ENCODE measurements around the gene UBFD1.
"Not testable (repeated sequence)": the region's sequence is repeated elsewhere in the genome, so short reads cannot be mapped to it uniquely, and the experiment has no call there.

The UBFD1 gene

GRCh38 chr16:23524886-23525285 lies 32.6 kb upstream of the UBFD1 start:
- DNase-seq (ENCODE audit: extremely low read depth in 1 of 2, low read depth in 1 of 2) = no peak

GRCh38 chr16:23527961-23528643 lies 29.4 kb upstream of the UBFD1 start:
- no peak for DNase-seq (ENCODE audit: extremely low read depth in 1 of 2, low read depth in 1 of 2)

GRCh38 chr16:23528644-23529310 lies 28.8 kb upstream of the UBFD1 start:
- DNase-seq (ENCODE audit: extremely low read depth in 1 of 2, low read depth in 1 of 2) = no peak

GRCh38 chr16:23530062-23530461 lies 27.5 kb upstream of the UBFD1 start:
- no peak for DNase-seq (ENCODE audit: extremely low read depth in 1 of 2, low read depth in 1 of 2)

- DNase-seq (ENCODE audit: extremely low read depth in 1 of 2, low read depth in 1 of 2) = no peak
Measured at GRCh38 chr16:23532448-23532847, 25.1 kb upstream of the UBFD1 start.

GRCh38 chr16:23534868-23535860 lies 22.4 kb upstream of the UBFD1 start:
- DNase-seq (ENCODE audit: extremely low read depth in 1 of 2, low read depth in 1 of 2) = no peak

- DNase-seq (ENCODE audit: extremely low read depth in 1 of 2, low read depth in 1 of 2) = no peak
Measured at GRCh38 chr16:23535901-23536300, 21.6 kb upstream of the UBFD1 start.

- no peak for DNase-seq (ENCODE audit: extremely low read depth in 1 of 2, low read depth in 1 of 2)
Measured at GRCh38 chr16:23537390-23537789, 20.1 kb upstream of the UBFD1 start.

GRCh38 chr16:23538919-23539278 lies 18.6 kb upstream of the UBFD1 start:
- no peak for DNase-seq (ENCODE audit: extremely low read depth in 1 of 2, low read depth in 1 of 2)

- DNase-seq (ENCODE audit: extremely low read depth in 1 of 2, low read depth in 1 of 2) = no peak
Measured at GRCh38 chr16:23539984-23540816, 17.3 kb upstream of the UBFD1 start.

- DNase-seq (ENCODE audit: extremely low read depth in 1 of 2, low read depth in 1 of 2) = not testable (repeated sequence)
Measured at GRCh38 chr16:23540817-23541178, 16.7 kb upstream of the UBFD1 start.

GRCh38 chr16:23544436-23544835 lies 13.1 kb upstream of the UBFD1 start:
- no peak for DNase-seq (ENCODE audit: extremely low read depth in 1 of 2, low read depth in 1 of 2)

GRCh38 chr16:23549938-23550337 lies 7.6 kb upstream of the UBFD1 start:
- DNase-seq (ENCODE audit: extremely low read depth in 1 of 2, low read depth in 1 of 2) = no peak

GRCh38 chr16:23552161-23552560 lies 5.4 kb upstream of the UBFD1 start:
- no peak for DNase-seq (ENCODE audit: extremely low read depth in 1 of 2, low read depth in 1 of 2)

- no peak for DNase-seq (ENCODE audit: extremely low read depth in 1 of 2, low read depth in 1 of 2)
Measured at GRCh38 chr16:23554536-23554935, 3.0 kb upstream of the UBFD1 start.

GRCh38 chr16:23557779-23558702 lies 514 bp downstream of the UBFD1 start:
- no peak for DNase-seq (ENCODE audit: extremely low read depth in 1 of 2, low read depth in 1 of 2)

- no peak for DNase-seq (ENCODE audit: extremely low read depth in 1 of 2, low read depth in 1 of 2)
Measured at GRCh38 chr16:23561586-23561985, 4.1 kb downstream of the UBFD1 start.

GRCh38 chr16:23562505-23562904 lies 5.0 kb downstream of the UBFD1 start:
- DNase-seq (ENCODE audit: extremely low read depth in 1 of 2, low read depth in 1 of 2) = no peak

GRCh38 chr16:23563186-23563585 lies 5.7 kb downstream of the UBFD1 start:
- DNase-seq (ENCODE audit: extremely low read depth in 1 of 2, low read depth in 1 of 2) = no peak
